Neuronal stem cell (in vitro differentiated cells): ENCODE data around the gene DOCK4.

Experiments used
- DNase-seq: peaks from one replicate; pipeline ENCODE4 v3.0.0-alpha.2; 2013; ENCODE audit warnings: low spot score
- H2AFZ ChIP-seq: one replicate; pipeline ENCODE4 v1.6.1; 2013; ENCODE audit warnings: mild to moderate bottlenecking, low read length, inconsistent platforms
- H2AK5ac ChIP-seq: 2 replicates; pipeline ENCODE4 v1.6.1; 2013; ENCODE audit warnings: low read depth, mild to moderate bottlenecking, inconsistent platforms, low read length, moderate library complexity, mixed read lengths
- H2BK120ac ChIP-seq: 2 replicates; pipeline ENCODE4 v1.6.1; 2013; ENCODE audit warnings: low read depth, mild to moderate bottlenecking, inconsistent platforms, low read length, moderate library complexity, mixed read lengths
- H2BK12ac ChIP-seq: one replicate; pipeline ENCODE4 v1.6.1; 2013; ENCODE audit warnings: low read length, inconsistent platforms
- H2BK15ac ChIP-seq: 2 replicates; pipeline ENCODE4 v1.6.1; 2013; ENCODE audit warnings: mild to moderate bottlenecking, low read length, inconsistent platforms, mixed read lengths
- H2BK5ac ChIP-seq: one replicate; pipeline ENCODE4 v1.6.1; 2013; ENCODE audit warnings: inconsistent platforms, mild to moderate bottlenecking, low read length, moderate library complexity
- H3K14ac ChIP-seq: one replicate; pipeline ENCODE4 v1.6.1; 2013; ENCODE audit warnings: low read length, inconsistent platforms
- H3K18ac ChIP-seq: 2 replicates; pipeline ENCODE4 v1.6.1; 2013; ENCODE audit warnings: low read length, inconsistent platforms
- H3K23ac ChIP-seq: 2 replicates; pipeline ENCODE4 v1.6.1; 2013; ENCODE audit warnings: low read depth, mild to moderate bottlenecking, mixed read lengths, low read length, inconsistent platforms; ENCODE audit not compliant: poor library complexity
- H3K27ac ChIP-seq: replicated peaks from 3 replicates; pipeline ENCODE4 v1.5.1; 2013; ENCODE audit warnings: low read length, inconsistent platforms
- H3K27me3 ChIP-seq, 3 experiments: 2 replicates each; pipeline ENCODE4 v1.6.1; 2013; ENCODE audit warnings: low read length in 3 of 3, mild to moderate bottlenecking in 2 of 3, inconsistent platforms in 1 of 3, low read depth in 1 of 3, mixed read lengths in 1 of 3, moderate library complexity in 1 of 3; ENCODE audit not compliant: control insufficient read depth in 3 of 3, insufficient read depth in 3 of 3
- H3K36me3 ChIP-seq, 2 donors: replicated peaks in 1 of 2; 2 replicates each; pipeline ENCODE4 v1.6.1; 2013; ENCODE audit warnings: low read length in 2 of 2; ENCODE audit not compliant: control insufficient read depth in 2 of 2, insufficient read depth in 2 of 2
- H3K4ac ChIP-seq: 2 replicates; pipeline ENCODE4 v1.6.1; 2013; ENCODE audit warnings: inconsistent platforms, mild to moderate bottlenecking, low read length, moderate library complexity
- H3K4me1 ChIP-seq, 2 donors: 1 replicate in 1 of 2; 2 replicates in 1 of 2; pipeline ENCODE4 v1.6.1; 2013; ENCODE audit warnings: low read length in 2 of 2, low read depth in 1 of 2; ENCODE audit not compliant: control insufficient read depth in 2 of 2, insufficient read depth in 1 of 2
- H3K4me2 ChIP-seq: one replicate; pipeline ENCODE4 v1.6.1; 2013; ENCODE audit warnings: mild to moderate bottlenecking, low read length, inconsistent platforms; ENCODE audit not compliant: insufficient read depth, poor library complexity, severe bottlenecking
- H3K4me3 ChIP-seq, 2 donors: 2 replicates each; pipeline ENCODE4 v1.5.1; 2013; ENCODE audit warnings: low read length in 2 of 2, mild to moderate bottlenecking in 2 of 2, inconsistent platforms in 1 of 2, moderate library complexity in 1 of 2
- H3K79me1 ChIP-seq: one replicate; pipeline ENCODE4 v1.6.1; 2013; ENCODE audit warnings: low read depth, mild to moderate bottlenecking, inconsistent platforms, low read length, moderate library complexity
- H3K9ac ChIP-seq: one replicate; pipeline ENCODE4 v1.6.1; 2013; ENCODE audit warnings: mild to moderate bottlenecking, low read depth, low read length, inconsistent platforms; ENCODE audit not compliant: poor library complexity
- H3K9me3 ChIP-seq, 2 donors: replicated peaks in 1 of 2; 2 replicates each; pipeline versions ENCODE3 to v1.6.1; 2013; ENCODE audit warnings: low read length in 2 of 2, mild to moderate bottlenecking in 2 of 2, inconsistent platforms in 1 of 2, low read depth in 1 of 2, mixed read lengths in 1 of 2, moderate library complexity in 1 of 2; ENCODE audit not compliant: control insufficient read depth in 2 of 2, insufficient read depth in 1 of 2
- H4K8ac ChIP-seq: one replicate; pipeline ENCODE4 v1.6.1; 2013; ENCODE audit warnings: low read depth, mild to moderate bottlenecking, inconsistent platforms, low read length, moderate library complexity
- H4K91ac ChIP-seq: one replicate; pipeline ENCODE4 v1.6.1; 2013; ENCODE audit warnings: low read length, low read depth, mild to moderate bottlenecking, inconsistent platforms; ENCODE audit not compliant: poor library complexity
- WGBS, 2 donors: extraction: QIAGEN DNeasy Blood & Tissue Kit; methylation state at CpG; one replicate each; pipeline ENCODE4 v1.1.7; 2013; ENCODE audit warnings: missing lambda C conversion rate in 2 of 2, mixed read lengths in 1 of 2; ENCODE audit not compliant: insufficient read length in 2 of 2, insufficient replicate concordance in 1 of 2; ENCODE audit errors: extremely low coverage in 2 of 2; 5-methylcytosine and 5-hydroxymethylcytosine counted together

The DOCK4 gene

GRCh38 chr7:112116358-112116757, 89.8 kb downstream of the DOCK4 start:
- no peak for DNase-seq
- no peak overlapping the region for H4K8ac ChIP-seq
- H3K9ac ChIP-seq, result no peak overlapping the region
- H2BK5ac ChIP-seq, result no peak overlapping the region
- H3K79me1 ChIP-seq, result no peaks in the 10 kb centered on the region
- H3K27ac ChIP-seq, result no peak overlapping the region
- H3K9me3 ChIP-seq, result no peaks in the 10 kb centered on the region
- H4K91ac ChIP-seq, result no peak overlapping the region
- no CpG with 5 or more reads among the region's 2 CpGs for WGBS, 2 donors
- no peak overlapping the region for H3K4me3 ChIP-seq
- no peak overlapping the region for H3K23ac ChIP-seq
- no peak overlapping the region for H2BK15ac ChIP-seq
- no peak overlapping the region for H2BK120ac ChIP-seq
- no peak overlapping the region for H3K4ac ChIP-seq
- no peak overlapping the region for H3K14ac ChIP-seq
- no peaks in the 10 kb centered on the region for H3K27me3 ChIP-seq
- no peak overlapping the region for H2AFZ ChIP-seq
- H2BK12ac ChIP-seq, result no peak overlapping the region
- no peaks in the 10 kb centered on the region for H3K36me3 ChIP-seq
- H3K4me2 ChIP-seq, result no peak overlapping the region
- H3K18ac ChIP-seq, result no peak overlapping the region
- no peak overlapping the region for H2AK5ac ChIP-seq
- no peaks in the 10 kb centered on the region for H3K4me1 ChIP-seq

- Histone ChIP-seq H2BK120ac (no peak overlapping the region), H2BK15ac (no peak overlapping the region), H2AFZ (no peak overlapping the region), H3K27ac (no peak overlapping the region), H3K4me1 (no peaks in the 10 kb centered on the region), H3K9ac (no peak overlapping the region), H2BK5ac (no peak overlapping the region), H2AK5ac (no peak overlapping the region), H2BK12ac (no peak overlapping the region), H3K23ac (no peak overlapping the region), H3K9me3 (no peaks in the 10 kb centered on the region), H3K4me3 (no peak overlapping the region), H3K79me1 (no peaks in the 10 kb centered on the region), H3K36me3 (no peaks in the 10 kb centered on the region), H3K4me2 (no peak overlapping the region), H4K91ac (no peak overlapping the region), H3K4ac (no peak overlapping the region), H3K14ac (no peak overlapping the region), H3K18ac (no peak overlapping the region), H3K27me3 (no peaks in the 10 kb centered on the region), H4K8ac (no peak overlapping the region)
- no peak for DNase-seq
- no CpG with 5 or more reads among the region's 1 CpG for WGBS, 2 donors
Observed at GRCh38 chr7:112115880-112116279, 90.3 kb downstream of the DOCK4 start.

GRCh38 chr7:112113913-112114575, 92.2 kb downstream of the DOCK4 start:
- no peaks in the 10 kb centered on the region for H3K36me3 ChIP-seq
- H3K4me2 ChIP-seq, result no peak overlapping the region
- DNase-seq, result no peak
- H3K79me1 ChIP-seq, result no peaks in the 10 kb centered on the region
- H2BK5ac ChIP-seq, result no peak overlapping the region
- no peak overlapping the region for H4K91ac ChIP-seq
- no peak overlapping the region for H2AFZ ChIP-seq
- no peak overlapping the region for H3K4ac ChIP-seq
- no peaks in the 10 kb centered on the region for H3K9me3 ChIP-seq
- H2BK15ac ChIP-seq, result no peak overlapping the region
- no CpG with 5 or more reads among the region's 1 CpG for WGBS, 2 donors
- H3K4me1 ChIP-seq, result no peaks in the 10 kb centered on the region
- H3K27ac ChIP-seq, result no peak overlapping the region
- no peak overlapping the region for H4K8ac ChIP-seq
- H2BK120ac ChIP-seq, result no peak overlapping the region
- H2BK12ac ChIP-seq, result no peak overlapping the region
- no peak overlapping the region for H3K4me3 ChIP-seq
- no peak overlapping the region for H2AK5ac ChIP-seq
- no peak overlapping the region for H3K9ac ChIP-seq
- no peak overlapping the region for H3K23ac ChIP-seq
- no peak overlapping the region for H3K18ac ChIP-seq
- no peak overlapping the region for H3K14ac ChIP-seq
- no peaks in the 10 kb centered on the region for H3K27me3 ChIP-seq

- Histone ChIP-seq H2BK15ac (no peak overlapping the region), H2BK5ac (no peak overlapping the region), H2BK12ac (no peak overlapping the region), H3K4ac (no peak overlapping the region), H3K27me3 (no peaks in the 10 kb centered on the region), H2AK5ac (no peak overlapping the region), H3K4me3 (no peak overlapping the region), H3K4me1 (no peaks in the 10 kb centered on the region), H2AFZ (no peak overlapping the region), H3K23ac (no peak overlapping the region), H4K91ac (no peak overlapping the region), H2BK120ac (no peak overlapping the region), H3K79me1 (no peaks in the 10 kb centered on the region), H3K9me3 (no peaks in the 10 kb centered on the region), H3K36me3 (no peaks in the 10 kb centered on the region), H3K18ac (no peak overlapping the region), H3K4me2 (no peak overlapping the region), H3K9ac (no peak overlapping the region), H4K8ac (no peak overlapping the region), H3K14ac (no peak overlapping the region), H3K27ac (no peak overlapping the region)
- no CpG with 5 or more reads among the region's 5 CpGs for WGBS, 2 donors
- DNase-seq, result no peak
Observed at GRCh38 chr7:112112822-112113255, 93.4 kb downstream of the DOCK4 start.
